HG03432 (cell line): ENCODE measurements around the gene KCNN1.
"Not testable (repeated sequence)": the region's sequence is repeated elsewhere in the genome, so short reads cannot be mapped to it uniquely, and the experiment has no call there.

Source experiments
- ATAC-seq: cut with Tn5 transposase; IDR thresholded peaks from one replicate; pipeline ENCODE4 v1.9.1; 2021; ENCODE audit warnings: mild to moderate bottlenecking, moderate library complexity; ENCODE audit not compliant: unreplicated experiment

Gene KCNN1

GRCh38 chr19:17966550-17967256 lies at the start of gene KCNN1:
Gene KCNN1, plus strand, starts transcription at chr19:17967107. Its CDS starts 6,782 bp downstream, at chr19:17973889.
- no peak for ATAC-seq

- ATAC-seq: not testable (repeated sequence)
These were observed 48.8 kb upstream of the KCNN1 start for GRCh38 chr19:17918151-17918550.

- not testable (repeated sequence) for ATAC-seq
These were observed 47.8 kb upstream of the KCNN1 start for GRCh38 chr19:17919122-17919521.

- no peak for ATAC-seq
These were observed 46.4 kb upstream of the KCNN1 start for GRCh38 chr19:17920527-17920926.

- ATAC-seq: no peak
These were observed 44.8 kb upstream of the KCNN1 start for GRCh38 chr19:17922138-17922537.

GRCh38 chr19:17926044-17926443 lies 40.9 kb upstream of the KCNN1 start:
- ATAC-seq: no peak

GRCh38 chr19:17929056-17929455 lies 37.9 kb upstream of the KCNN1 start:
- ATAC-seq: no peak

- ATAC-seq: no peak
These were observed 35.2 kb upstream of the KCNN1 start for GRCh38 chr19:17931532-17932191.

GRCh38 chr19:17932485-17933338 lies 34.2 kb upstream of the KCNN1 start, which contains the start of gene CCDC124:
Gene CCDC124, plus strand, starts transcription at chr19:17933015. Its CDS starts 3,406 bp downstream, at chr19:17936421.
- ATAC-seq: peak; percentile 82

- ATAC-seq: peak; percentile 5
These were observed 33.3 kb upstream of the KCNN1 start for GRCh38 chr19:17933414-17934129.

- no peak for ATAC-seq
These were observed 30.5 kb upstream of the KCNN1 start for GRCh38 chr19:17936379-17936778.

GRCh38 chr19:17937371-17937900 lies 29.5 kb upstream of the KCNN1 start:
- no peak for ATAC-seq

GRCh38 chr19:17938092-17938845 lies 28.6 kb upstream of the KCNN1 start:
- peak; percentile 40 for ATAC-seq

- no peak for ATAC-seq
These were observed 24.7 kb upstream of the KCNN1 start for GRCh38 chr19:17942181-17942580.

GRCh38 chr19:17942582-17943273 lies 24.2 kb upstream of the KCNN1 start:
- no peak for ATAC-seq

GRCh38 chr19:17943274-17944221 lies 23.4 kb upstream of the KCNN1 start:
- ATAC-seq: no peak

- no peak for ATAC-seq
These were observed 22.6 kb upstream of the KCNN1 start for GRCh38 chr19:17944301-17944700.
